SK-N-MC (cell line): ENCODE results near the gene ACAA2.
"Not testable (repeated sequence)": the region's sequence is repeated elsewhere in the genome, so short reads cannot be mapped to it uniquely, and the experiment has no call there.

Experiments used
- EZH2 ChIP-seq: fragments of 200-600 bp; sonication (generic); IDR thresholded peaks from one replicate; pipeline ENCODE4 v1.6.1; 2017; ENCODE audit warnings: antibody characterized with exemption
- FOXP2 ChIP-seq: optimal IDR thresholded peaks from 2 replicates; pipeline ENCODE3; 2011; ENCODE audit warnings: mild to moderate bottlenecking, moderate library complexity; ENCODE audit not compliant: insufficient read depth; ENCODE audit errors: extremely low read length, control extremely low read depth
- POLR2AphosphoS5 ChIP-seq: IDR thresholded peaks from 2 replicates; pipeline ENCODE4 v1.6.1; 2012; ENCODE audit warnings: mild to moderate bottlenecking, low read depth, low read length, borderline replicate concordance

DNA sequence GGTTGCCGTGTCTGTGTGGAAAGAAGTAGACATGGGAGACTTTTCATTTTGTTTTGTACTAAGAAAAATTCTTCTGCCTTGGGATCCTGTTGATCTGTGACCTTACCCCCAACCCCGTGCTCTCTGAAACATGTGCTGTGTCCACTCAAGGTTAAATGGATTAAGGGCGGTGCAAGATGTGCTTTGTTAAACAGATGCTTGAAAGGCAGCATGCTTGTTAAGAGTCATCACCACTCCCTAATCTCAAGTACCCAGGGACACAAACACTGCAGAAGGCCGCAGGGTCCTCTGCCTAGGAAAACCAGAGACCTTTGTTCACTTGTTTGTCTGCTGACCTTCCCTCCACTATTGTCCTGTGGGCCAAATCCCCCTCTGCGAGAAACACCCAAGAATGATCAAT lies 12.8 kb downstream of the ACAA2 start:
- TF ChIP-seq POLR2AphosphoS5, EZH2, FOXP2: not testable (repeated sequence)
